ENCODE measurements around the gene FCRLA.

- TF ChIP-seq POLR2A (IDR thresholded peaks at IDR 0.05; ENCODE audit: low read depth, low read length) (no peak), POLR2AphosphoS5 (IDR thresholded peaks at IDR 0.05; ENCODE audit: low read depth, low read length) (no peak), TAF1 (IDR thresholded peaks at IDR 0.05; ENCODE audit: borderline replicate concordance, low read depth, low read length) (no peak)
Measured at GRCh38 chr1:161737625-161738024, 30.6 kb downstream of the FCRLA start.

Measured in GM12892 (cell line).